H9 (cell line): ENCODE measurements around the gene TDRD9. TPM values are rescaled to one million over a fixed set of nuclear protein-coding genes. Genes with fewer than 3 reads are reported as not detected.

Experiments used
- DNase-seq: peaks from one replicate; pipeline ENCODE4 v3.0.0-alpha.2; 2017
- H2AFZ ChIP-seq: one replicate; pipeline ENCODE4 v1.6.1; 2013; ENCODE audit warnings: mild to moderate bottlenecking, low read length, control low read depth, moderate library complexity
- H2AK5ac ChIP-seq: 2 replicates; pipeline ENCODE4 v1.6.1; 2013; ENCODE audit warnings: low read length, control low read depth, mixed read lengths; ENCODE audit not compliant: insufficient read length
- H2BK120ac ChIP-seq: one replicate; pipeline ENCODE4 v1.6.1; 2013; ENCODE audit warnings: low read depth, mild to moderate bottlenecking, low read length, control low read depth, inconsistent platforms; ENCODE audit not compliant: poor library complexity, severe bottlenecking
- H2BK12ac ChIP-seq: 2 replicates; pipeline ENCODE4 v1.6.1; 2013; ENCODE audit warnings: low read length, control low read depth, mixed read lengths, low read depth; ENCODE audit not compliant: insufficient read length
- H2BK15ac ChIP-seq: 2 replicates; pipeline ENCODE4 v1.6.1; 2013; ENCODE audit warnings: low read depth, low read length, control low read depth
- H2BK20ac ChIP-seq: one replicate; pipeline ENCODE4 v1.6.1; 2013; ENCODE audit warnings: low read depth, mild to moderate bottlenecking, low read length, control low read depth, inconsistent platforms; ENCODE audit not compliant: poor library complexity, severe bottlenecking
- H2BK5ac ChIP-seq: 2 replicates; pipeline ENCODE4 v1.6.1; 2013; ENCODE audit warnings: low read length, control low read depth, mixed read lengths; ENCODE audit not compliant: insufficient read length
- H3K14ac ChIP-seq: 2 replicates; pipeline ENCODE4 v1.6.1; 2013; ENCODE audit warnings: low read length, control low read depth; ENCODE audit not compliant: insufficient read depth
- H3K18ac ChIP-seq: 2 replicates; pipeline ENCODE4 v1.6.1; 2013; ENCODE audit warnings: low read depth, mild to moderate bottlenecking, mixed read lengths, low read length, control low read depth; ENCODE audit not compliant: insufficient read length
- H3K23ac ChIP-seq: 2 replicates; pipeline ENCODE4 v1.6.1; 2013; ENCODE audit warnings: low read length, control low read depth, mixed read lengths, low read depth; ENCODE audit not compliant: insufficient read length
- H3K23me2 ChIP-seq: 2 replicates; pipeline ENCODE4 v1.6.1; 2013; ENCODE audit warnings: low read depth, mild to moderate bottlenecking, mixed read lengths, low read length, control low read depth; ENCODE audit not compliant: insufficient read length, poor library complexity, severe bottlenecking
- H3K27ac ChIP-seq: 2 replicates; pipeline ENCODE4 v1.5.1; 2013; ENCODE audit warnings: low read length, control low read depth, mixed read lengths, low read depth; ENCODE audit not compliant: insufficient read length
- H3K27me3 ChIP-seq: 2 replicates; pipeline ENCODE4 v1.6.1; 2013; ENCODE audit warnings: low read length, control low read depth, inconsistent platforms; ENCODE audit not compliant: insufficient read depth
- H3K4ac ChIP-seq: 2 replicates; pipeline ENCODE4 v1.6.1; 2013; ENCODE audit warnings: low read depth, mild to moderate bottlenecking, control low read depth, inconsistent platforms, low read length, moderate library complexity
- H3K4me1 ChIP-seq: 2 replicates; pipeline ENCODE4 v1.6.1; 2013; ENCODE audit warnings: low read length, control low read depth, inconsistent platforms; ENCODE audit not compliant: insufficient read depth
- H3K4me2 ChIP-seq: 2 replicates; pipeline ENCODE4 v1.6.1; 2013; ENCODE audit warnings: low read length, control low read depth, mixed read lengths; ENCODE audit not compliant: insufficient read length, insufficient read depth
- H3K56ac ChIP-seq: 2 replicates; pipeline ENCODE4 v1.6.1; 2013; ENCODE audit warnings: low read depth, mild to moderate bottlenecking, mixed read lengths, low read length, control low read depth; ENCODE audit not compliant: insufficient read length
- H3K79me1 ChIP-seq: 2 replicates; pipeline ENCODE4 v1.6.1; 2013; ENCODE audit warnings: low read depth, mild to moderate bottlenecking, moderate library complexity, low read length, control low read depth, inconsistent platforms; ENCODE audit not compliant: insufficient read depth, poor library complexity, severe bottlenecking
- H3K79me2 ChIP-seq: 2 replicates; pipeline ENCODE4 v1.6.1; 2013; ENCODE audit warnings: low read length, control low read depth, inconsistent platforms; ENCODE audit not compliant: insufficient read depth
- H3K9ac ChIP-seq: 2 replicates; pipeline ENCODE4 v1.6.1; 2013; ENCODE audit warnings: low read length, control low read depth, mixed read lengths; ENCODE audit not compliant: insufficient read length; ENCODE audit errors: extremely low read depth
- H3K9me3 ChIP-seq: one replicate; pipeline ENCODE4 v1.6.1; 2013; ENCODE audit warnings: low read depth, low read length, inconsistent platforms; ENCODE audit not compliant: control insufficient read depth
- H3T11ph ChIP-seq: one replicate; pipeline ENCODE4 v1.6.1; 2013; ENCODE audit warnings: mild to moderate bottlenecking, low read length, control low read depth, inconsistent platforms
- H4K20me1 ChIP-seq: one replicate; pipeline ENCODE4 v1.6.1; 2013; ENCODE audit not compliant: control insufficient read depth, insufficient read length, insufficient read depth
- H4K5ac ChIP-seq: 2 replicates; pipeline ENCODE4 v1.6.1; 2013; ENCODE audit warnings: low read depth, mild to moderate bottlenecking, mixed read lengths, low read length, control low read depth; ENCODE audit not compliant: insufficient read length
- H4K8ac ChIP-seq: replicated peaks from 2 replicates; pipeline ENCODE4 v1.6.1; 2013; ENCODE audit warnings: low read length, control low read depth, mixed read lengths, low read depth; ENCODE audit not compliant: insufficient read length
- H4K91ac ChIP-seq: 2 replicates; pipeline ENCODE4 v1.6.1; 2013; ENCODE audit warnings: low read depth, mild to moderate bottlenecking, moderate library complexity, mixed read lengths, low read length, control low read depth; ENCODE audit not compliant: insufficient read length
- H3K27ac Mint-ChIP-seq, 3 experiments: 2 replicates in 2 of 3; 3 replicates in 1 of 3; pipeline ENCODE4 v1.8.0; 2020 to 2021; ENCODE audit warnings: mixed read lengths in 3 of 3, mild to moderate bottlenecking in 1 of 3, moderate library complexity in 1 of 3
- H3K27me3 Mint-ChIP-seq: 2 replicates; pipeline ENCODE4 v1.8.0; 2021; ENCODE audit warnings: low read depth, mild to moderate bottlenecking, moderate library complexity, mixed read lengths
- H3K36me3 Mint-ChIP-seq, 3 experiments: 2 replicates in 2 of 3; 3 replicates in 1 of 3; pipeline ENCODE4 v1.8.0; 2020 to 2021; ENCODE audit warnings: low read depth in 3 of 3, mixed read lengths in 3 of 3; ENCODE audit not compliant: insufficient read depth in 1 of 3
- H3K4me1 Mint-ChIP-seq, 2 experiments: 2 replicates each; pipeline ENCODE4 v1.8.0; 2020; ENCODE audit warnings: mixed read lengths in 2 of 2
- H3K4me3 Mint-ChIP-seq, 2 experiments: 2 replicates in 1 of 2; 3 replicates in 1 of 2; pipeline ENCODE4 v1.8.0; 2020 to 2021; ENCODE audit warnings: mild to moderate bottlenecking in 2 of 2, mixed read lengths in 2 of 2, moderate library complexity in 1 of 2
- H3K9me3 Mint-ChIP-seq, 2 experiments: 2 replicates in 1 of 2; 3 replicates in 1 of 2; pipeline ENCODE4 v1.8.0; 2020; ENCODE audit warnings: mild to moderate bottlenecking in 2 of 2, mixed read lengths in 2 of 2, moderate library complexity in 1 of 2
- CTCF ChIP-seq: fragments of 200-600 bp; sonication (generic); conservative IDR thresholded peaks from 3 replicates; pipeline ENCODE4 v1.8.0; 2021; ENCODE audit warnings: antibody characterized with exemption, mild to moderate bottlenecking
- WGBS: extraction: QIAGEN DNeasy Blood & Tissue Kit; methylation state at CpG from one replicate; pipeline ENCODE4 v1.1.7; 2013; ENCODE audit warnings: missing lambda C conversion rate, low lambda C conversion rate, mixed read lengths; ENCODE audit not compliant: insufficient read length; ENCODE audit errors: extremely low coverage; 5-methylcytosine and 5-hydroxymethylcytosine counted together
- total RNA-seq: library from RNA; stranded (reverse); gene quantifications from 2 replicates; pipeline ENCODE4 v1.2.1, GENCODE V29; 2021

Gene TDRD9
- total RNA-seq, 1 experiment from 2014 or later: not detected

- Mint-ChIP-seq H3K4me3 (no peak overlapping the region; a peak in 1 of 5 replicates), H3K27ac (peak overlapping the region in 1 of 3 experiments; percentile 95; a peak in 1 of 7 replicates), H3K27me3 (peaks cover 4% of the 10 kb centered on the region), H3K9me3 (no peaks in the 10 kb centered on the region; a peak in 1 of 5 replicates), H3K4me1 (peaks cover 6 to 10% of the 10 kb centered on the region in 2 experiments), H3K36me3 (no peaks in the 10 kb centered on the region)
- H2AFZ ChIP-seq: no peak overlapping the region
- no peak overlapping the region for H3K27ac ChIP-seq
- no peak overlapping the region for H3K4me2 ChIP-seq
- no peak overlapping the region for H3T11ph ChIP-seq
- no peak overlapping the region for H3K23ac ChIP-seq
- H4K20me1 ChIP-seq: no peaks in the 10 kb centered on the region
- H3K14ac ChIP-seq: no peak overlapping the region
- no peak overlapping the region for H4K91ac ChIP-seq
- no CpG with 5 or more reads among the region's 17 CpGs for WGBS
- no peaks in the 10 kb centered on the region for H3K4me1 ChIP-seq
- no peak overlapping the region for H3K9ac ChIP-seq
- no peak overlapping the region for H3K56ac ChIP-seq
- H3K27me3 ChIP-seq: no peaks in the 10 kb centered on the region
- DNase-seq: no peak
- H3K23me2 ChIP-seq: no peaks in the 10 kb centered on the region
- no peaks in the 10 kb centered on the region for H3K9me3 ChIP-seq
- no peak overlapping the region for H2BK120ac ChIP-seq
- H2AK5ac ChIP-seq: no peak overlapping the region
- no peak overlapping the region for H3K18ac ChIP-seq
- no peak overlapping the region for H4K8ac ChIP-seq
- no peak overlapping the region; the same call in 1 of the 2 replicates for H3K4ac ChIP-seq
- no peak overlapping the region for H2BK15ac ChIP-seq
- H2BK20ac ChIP-seq: no peak overlapping the region
- no peak overlapping the region for H2BK12ac ChIP-seq
- H3K79me2 ChIP-seq: no peaks in the 10 kb centered on the region
- H2BK5ac ChIP-seq: no peak overlapping the region
- TF ChIP-seq CTCF: no peak
- no peaks in the 10 kb centered on the region for H3K79me1 ChIP-seq
- no peak overlapping the region for H4K5ac ChIP-seq
Observed at GRCh38 chr14:104081261-104081835, 153.1 kb downstream of the TDRD9 start.
